Mucosa of rectum (tissue), 2 donors: ENCODE results near the gene RBM38.
"Not testable (repeated sequence)": the region's sequence is repeated elsewhere in the genome, so short reads cannot be mapped to it uniquely, and the experiment has no call there.

Experiments
- H3K27ac ChIP-seq, 2 donors: one replicate each; pipeline ENCODE4 v1.7.0; 2013; ENCODE audit warnings: inconsistent platforms in 2 of 2, low read depth in 2 of 2, low read length in 2 of 2
- H3K27me3 ChIP-seq, 2 donors: one replicate each; pipeline ENCODE4 v1.7.0; 2013; ENCODE audit warnings: low read length in 2 of 2; ENCODE audit not compliant: control insufficient read depth in 2 of 2, insufficient read depth in 2 of 2
- H3K36me3 ChIP-seq, 2 donors: one replicate each; pipeline ENCODE4 v1.7.0; 2013; ENCODE audit warnings: low read length in 2 of 2; ENCODE audit not compliant: control insufficient read depth in 2 of 2, insufficient read depth in 2 of 2
- H3K4me1 ChIP-seq, 2 donors: one replicate each; pipeline ENCODE4 v1.7.0; 2013; ENCODE audit warnings: low read length in 2 of 2, mild to moderate bottlenecking in 1 of 2; ENCODE audit not compliant: control insufficient read depth in 2 of 2, insufficient read depth in 2 of 2
- H3K4me3 ChIP-seq, 2 donors: one replicate each; pipeline ENCODE4 v1.7.0; 2013; ENCODE audit warnings: low read length in 2 of 2
- H3K9ac ChIP-seq, 2 donors: one replicate each; pipeline ENCODE4 v1.7.0; 2013; ENCODE audit warnings: low read length in 2 of 2, low read depth in 1 of 2, mild to moderate bottlenecking in 1 of 2
- H3K9me3 ChIP-seq, 2 donors: one replicate each; pipeline ENCODE4 v1.7.0; 2013; ENCODE audit warnings: low read length in 2 of 2; ENCODE audit not compliant: control insufficient read depth in 2 of 2
- donor health status: healthy.
- donor health status: Normal muscosa, but diverticular disease.

The RBM38 gene

GRCh38 chr20:57417830-57418780 lies 26.9 kb downstream of the RBM38 start:
- no peaks in the 10 kb centered on the region for H3K9me3 ChIP-seq
- no peak overlapping the region for H3K4me3 ChIP-seq
- no peaks in the 10 kb centered on the region for H3K36me3 ChIP-seq
- no peak overlapping the region for H3K27ac ChIP-seq
- no peaks in the 10 kb centered on the region for H3K27me3 ChIP-seq
- no peaks in the 10 kb centered on the region for H3K4me1 ChIP-seq
- no peak overlapping the region for H3K9ac ChIP-seq

- H3K9ac ChIP-seq, H3K36me3 ChIP-seq, H3K27ac ChIP-seq, H3K4me3 ChIP-seq, H3K27me3 ChIP-seq, H3K4me1 ChIP-seq, H3K9me3 ChIP-seq: not testable (repeated sequence)
These were observed 28.3 kb downstream of the RBM38 start for GRCh38 chr20:57419479-57419878.

- Histone ChIP-seq H3K27me3 (no peaks in the 10 kb centered on the region), H3K36me3 (no peaks in the 10 kb centered on the region), H3K4me3 (no peak overlapping the region), H3K9me3 (no peaks in the 10 kb centered on the region), H3K4me1 (peaks cover 2 to 3% of the 10 kb centered on the region in 2 donors), H3K27ac (no peak overlapping the region), H3K9ac (no peak overlapping the region)
These were observed 29.5 kb downstream of the RBM38 start for GRCh38 chr20:57420571-57421252.

- Histone ChIP-seq H3K4me3 (no peak overlapping the region), H3K9me3 (no peaks in the 10 kb centered on the region), H3K9ac (no peak overlapping the region), H3K27me3 (no peaks in the 10 kb centered on the region), H3K36me3 (no peaks in the 10 kb centered on the region), H3K4me1 (peaks cover 2 to 3% of the 10 kb centered on the region in 2 donors), H3K27ac (no peak overlapping the region)
These were observed 30.3 kb downstream of the RBM38 start for GRCh38 chr20:57421253-57422220.

GRCh38 chr20:57422254-57422653 lies 31.1 kb downstream of the RBM38 start:
- H3K9ac ChIP-seq = no peak overlapping the region
- H3K9me3 ChIP-seq = no peaks in the 10 kb centered on the region
- H3K27me3 ChIP-seq = no peaks in the 10 kb centered on the region
- peaks cover 2 to 3% of the 10 kb centered on the region in 2 donors for H3K4me1 ChIP-seq
- no peak overlapping the region for H3K27ac ChIP-seq
- H3K36me3 ChIP-seq = no peaks in the 10 kb centered on the region
- H3K4me3 ChIP-seq = no peak overlapping the region

GRCh38 chr20:57425150-57426013 lies 34.2 kb downstream of the RBM38 start:
- Histone ChIP-seq H3K9ac (no peak overlapping the region), H3K9me3 (no peaks in the 10 kb centered on the region), H3K27me3 (no peaks in the 10 kb centered on the region), H3K4me1 (peaks cover 2 to 3% of the 10 kb centered on the region in 2 donors), H3K27ac (no peak overlapping the region), H3K4me3 (no peak overlapping the region), H3K36me3 (no peaks in the 10 kb centered on the region)

- H3K9ac ChIP-seq = no peak overlapping the region
- no peak overlapping the region for H3K4me3 ChIP-seq
These were observed 35.1 kb downstream of the RBM38 start for GRCh38 chr20:57426271-57426689.

GRCh38 chr20:57426831-57427230 lies 35.6 kb downstream of the RBM38 start:
- Histone ChIP-seq H3K9me3 (no peaks in the 10 kb centered on the region), H3K27ac (no peak overlapping the region), H3K4me1 (peaks cover 2 to 3% of the 10 kb centered on the region in 2 donors), H3K27me3 (no peaks in the 10 kb centered on the region), H3K9ac (no peak overlapping the region), H3K36me3 (no peaks in the 10 kb centered on the region), H3K4me3 (no peak overlapping the region)

More at GRCh38 chr20:57426271-57426689, 35.1 kb downstream of the RBM38 start:
- Histone ChIP-seq H3K4me1 (peaks cover 2 to 3% of the 10 kb centered on the region in 2 donors), H3K9me3 (no peaks in the 10 kb centered on the region), H3K27me3 (no peaks in the 10 kb centered on the region), H3K27ac (no peak overlapping the region), H3K36me3 (no peaks in the 10 kb centered on the region)
